ENCODE measurements around the gene CPA2. TPM values are rescaled to one million over a fixed set of nuclear protein-coding genes. Genes with fewer than 3 reads are reported as not detected.
"Not testable (repeated sequence)": the region's sequence is repeated elsewhere in the genome, so short reads cannot be mapped to it uniquely, and the experiment has no call there.

The CPA2 gene
- polyA plus RNA-seq, 1 donor (not counting 4 experiments of a cell fraction or from before 2014, with no cell fraction given) = 0.33 TPM

DNA sequence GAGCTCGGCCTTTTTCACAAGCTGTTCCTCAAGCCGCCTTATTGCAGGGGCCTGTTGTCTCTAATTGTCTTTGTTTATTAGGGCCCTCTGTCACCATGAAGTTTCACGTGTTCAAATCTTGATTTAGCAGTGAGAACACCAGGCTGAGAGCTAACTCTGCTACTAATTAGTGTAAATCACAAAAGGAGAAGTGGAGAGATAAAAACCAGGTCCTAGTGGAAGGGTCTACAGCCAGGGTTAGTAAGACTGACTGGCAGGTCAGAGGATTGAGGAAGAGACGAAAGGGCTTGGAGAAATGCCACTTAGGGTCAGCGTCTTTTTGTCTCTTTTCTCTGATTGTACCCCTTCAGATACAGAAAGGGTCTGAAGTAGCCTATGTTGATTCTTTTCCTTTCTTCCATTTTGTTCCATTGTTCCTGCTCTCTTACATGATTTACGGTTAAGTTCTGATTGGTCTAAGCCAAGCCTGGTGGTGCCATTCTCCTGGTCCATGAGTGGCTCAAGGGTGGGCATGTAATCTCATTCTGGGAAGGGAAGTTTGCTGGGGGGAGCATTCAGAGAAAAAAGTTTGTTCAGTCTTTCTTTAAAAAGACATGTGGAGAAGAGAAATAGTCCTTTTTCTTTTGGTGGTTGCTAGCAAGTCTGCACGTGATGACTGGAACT, 37.7 kb upstream of the CPA2 start:
- H3K9me1 ChIP-seq (ENCODE audit: control insufficient read depth, extremely low read depth, insufficient read depth, low read length) = no peaks in the 10 kb centered on the region
- H3K4me1 ChIP-seq (ENCODE audit: control insufficient read depth, extremely low read depth, insufficient read depth, low read length) = no peaks in the 10 kb centered on the region
- no peak overlapping the region for H3K4me2 ChIP-seq (ENCODE audit: control insufficient read depth, extremely low read depth, insufficient read depth, low read depth, low read length)
- no peak for DNase-seq (ENCODE audit: low read depth, low spot score)
- no peak overlapping the region for H3K27ac ChIP-seq (ENCODE audit: control insufficient read depth, insufficient read depth, low read length)
- no peak overlapping the region for H3K4me3 ChIP-seq (ENCODE audit: control insufficient read depth in 2 of 3, extremely low read depth in 1 of 3, insufficient read depth in 2 of 3, low read depth in 1 of 3, low read length in 3 of 3)
- no peaks in the 10 kb centered on the region for H3K79me2 ChIP-seq (ENCODE audit: control insufficient read depth, insufficient read depth, low read length)
- TF ChIP-seq EZH2 (IDR thresholded peaks at IDR 0.05; ENCODE audit: low read length) = no peak
- TF ChIP-seq, protein P1, sequence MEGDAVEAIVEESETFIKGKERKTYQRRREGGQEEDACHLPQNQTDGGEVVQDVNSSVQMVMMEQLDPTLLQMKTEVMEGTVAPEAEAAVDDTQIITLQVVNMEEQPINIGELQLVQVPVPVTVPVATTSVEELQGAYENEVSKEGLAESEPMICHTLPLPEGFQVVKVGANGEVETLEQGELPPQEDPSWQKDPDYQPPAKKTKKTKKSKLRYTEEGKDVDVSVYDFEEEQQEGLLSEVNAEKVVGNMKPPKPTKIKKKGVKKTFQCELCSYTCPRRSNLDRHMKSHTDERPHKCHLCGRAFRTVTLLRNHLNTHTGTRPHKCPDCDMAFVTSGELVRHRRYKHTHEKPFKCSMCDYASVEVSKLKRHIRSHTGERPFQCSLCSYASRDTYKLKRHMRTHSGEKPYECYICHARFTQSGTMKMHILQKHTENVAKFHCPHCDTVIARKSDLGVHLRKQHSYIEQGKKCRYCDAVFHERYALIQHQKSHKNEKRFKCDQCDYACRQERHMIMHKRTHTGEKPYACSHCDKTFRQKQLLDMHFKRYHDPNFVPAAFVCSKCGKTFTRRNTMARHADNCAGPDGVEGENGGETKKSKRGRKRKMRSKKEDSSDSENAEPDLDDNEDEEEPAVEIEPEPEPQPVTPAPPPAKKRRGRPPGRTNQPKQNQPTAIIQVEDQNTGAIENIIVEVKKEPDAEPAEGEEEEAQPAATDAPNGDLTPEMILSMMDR (optimal IDR thresholded peaks at IDR 0.05 in 1 of 3, IDR thresholded peaks at IDR 0.05 in 1 of 3, conservative IDR thresholded peaks at IDR 0.05 in 1 of 3; ENCODE audit: extremely low read depth in 1 of 3, insufficient read depth in 2 of 3, low read length in 3 of 3) = no peak
- H3K9me3 ChIP-seq (ENCODE audit: control insufficient read depth, low read depth, low read length) = no peaks in the 10 kb centered on the region
- no peak overlapping the region for H3K9ac ChIP-seq (ENCODE audit: control insufficient read depth, extremely low read depth, insufficient read depth, low read length)
- no peak for FAIRE-seq
- no peaks in the 10 kb centered on the region for H3K36me3 ChIP-seq (ENCODE audit: control insufficient read depth in 2 of 2, extremely low read depth in 1 of 2, insufficient read depth in 2 of 2, low read length in 2 of 2)
- dilution Hi-C loops (cut with MboI; ENCODE audit: extremely low pct_ligation_motif_present, low sequenced_read_pairs) = no loop called here
- H3K27me3 ChIP-seq (ENCODE audit: control insufficient read depth, extremely low read depth, insufficient read depth, low read length) = no peaks in the 10 kb centered on the region
- H4K20me1 ChIP-seq (ENCODE audit: control insufficient read depth, extremely low read depth, insufficient read depth, low read length) = no peaks in the 10 kb centered on the region
- no peak overlapping the region for H2AFZ ChIP-seq (ENCODE audit: control insufficient read depth, low read length)

GRCh38 chr7:130229981-130230380, 36.7 kb upstream of the CPA2 start:
- FAIRE-seq; H3K36me3 ChIP-seq (ENCODE audit: control insufficient read depth in 2 of 2, extremely low read depth in 1 of 2, insufficient read depth in 2 of 2, low read length in 2 of 2); H2AFZ ChIP-seq (ENCODE audit: control insufficient read depth, low read length); H3K9ac ChIP-seq (ENCODE audit: control insufficient read depth, extremely low read depth, insufficient read depth, low read length); H3K4me3 ChIP-seq (ENCODE audit: control insufficient read depth in 2 of 3, extremely low read depth in 1 of 3, insufficient read depth in 2 of 3, low read depth in 1 of 3, low read length in 3 of 3); H4K20me1 ChIP-seq (ENCODE audit: control insufficient read depth, extremely low read depth, insufficient read depth, low read length); H3K4me2 ChIP-seq (ENCODE audit: control insufficient read depth, extremely low read depth, insufficient read depth, low read depth, low read length); dilution Hi-C loops (cut with MboI; ENCODE audit: extremely low pct_ligation_motif_present, low sequenced_read_pairs); H3K27ac ChIP-seq (ENCODE audit: control insufficient read depth, insufficient read depth, low read length); H3K27me3 ChIP-seq (ENCODE audit: control insufficient read depth, extremely low read depth, insufficient read depth, low read length); H3K9me3 ChIP-seq (ENCODE audit: control insufficient read depth, low read depth, low read length); H3K9me1 ChIP-seq (ENCODE audit: control insufficient read depth, extremely low read depth, insufficient read depth, low read length); H3K79me2 ChIP-seq (ENCODE audit: control insufficient read depth, insufficient read depth, low read length); DNase-seq (ENCODE audit: low read depth, low spot score); H3K4me1 ChIP-seq (ENCODE audit: control insufficient read depth, extremely low read depth, insufficient read depth, low read length): not testable (repeated sequence)

- no peaks in the 10 kb centered on the region for H3K27me3 ChIP-seq (ENCODE audit: control insufficient read depth, extremely low read depth, insufficient read depth, low read length)
- H3K4me2 ChIP-seq (ENCODE audit: control insufficient read depth, extremely low read depth, insufficient read depth, low read depth, low read length) = no peak overlapping the region
- no peaks in the 10 kb centered on the region for H3K9me3 ChIP-seq (ENCODE audit: control insufficient read depth, low read depth, low read length)
- DNase-seq (ENCODE audit: low read depth, low spot score) (no peak), FAIRE-seq (no peak)
- no peak overlapping the region for H2AFZ ChIP-seq (ENCODE audit: control insufficient read depth, low read length)
- TF ChIP-seq, protein P1 (optimal IDR thresholded peaks at IDR 0.05 in 1 of 3, IDR thresholded peaks at IDR 0.05 in 1 of 3, conservative IDR thresholded peaks at IDR 0.05 in 1 of 3; ENCODE audit: extremely low read depth in 1 of 3, insufficient read depth in 2 of 3, low read length in 3 of 3) = no peak
- no peak for TF ChIP-seq EZH2 (IDR thresholded peaks at IDR 0.05; ENCODE audit: low read length)
- dilution Hi-C loops (cut with MboI; ENCODE audit: extremely low pct_ligation_motif_present, low sequenced_read_pairs) = no loop called here
- no peak overlapping the region for H3K9ac ChIP-seq (ENCODE audit: control insufficient read depth, extremely low read depth, insufficient read depth, low read length)
- no peak overlapping the region for H3K27ac ChIP-seq (ENCODE audit: control insufficient read depth, insufficient read depth, low read length)
- no peaks in the 10 kb centered on the region for H3K79me2 ChIP-seq (ENCODE audit: control insufficient read depth, insufficient read depth, low read length)
- H3K4me1 ChIP-seq (ENCODE audit: control insufficient read depth, extremely low read depth, insufficient read depth, low read length) = no peaks in the 10 kb centered on the region
- H4K20me1 ChIP-seq (ENCODE audit: control insufficient read depth, extremely low read depth, insufficient read depth, low read length) = no peaks in the 10 kb centered on the region
- no peaks in the 10 kb centered on the region for H3K9me1 ChIP-seq (ENCODE audit: control insufficient read depth, extremely low read depth, insufficient read depth, low read length)
- H3K4me3 ChIP-seq (ENCODE audit: control insufficient read depth in 2 of 3, extremely low read depth in 1 of 3, insufficient read depth in 2 of 3, low read depth in 1 of 3, low read length in 3 of 3) = no peak overlapping the region
- no peaks in the 10 kb centered on the region for H3K36me3 ChIP-seq (ENCODE audit: control insufficient read depth in 2 of 2, extremely low read depth in 1 of 2, insufficient read depth in 2 of 2, low read length in 2 of 2)
Observed at GRCh38 chr7:130231792-130232191, 34.9 kb upstream of the CPA2 start.

All from keratinocyte (primary cell).